HPDE6-E6E7 (cell line): ENCODE results near the gene MYH13.

Source experiments
- DNase-seq: peaks from one replicate; pipeline ENCODE4 v3.0.0; 2011; ENCODE audit warnings: missing footprints; ENCODE audit errors: extremely low spot score

Gene MYH13

GRCh38 chr17:10251212-10251948 is 121.4 kb downstream of the MYH13 start:
- DNase-seq, result no peak
